ENCODE measurements around the gene PTGR3.

DNA sequence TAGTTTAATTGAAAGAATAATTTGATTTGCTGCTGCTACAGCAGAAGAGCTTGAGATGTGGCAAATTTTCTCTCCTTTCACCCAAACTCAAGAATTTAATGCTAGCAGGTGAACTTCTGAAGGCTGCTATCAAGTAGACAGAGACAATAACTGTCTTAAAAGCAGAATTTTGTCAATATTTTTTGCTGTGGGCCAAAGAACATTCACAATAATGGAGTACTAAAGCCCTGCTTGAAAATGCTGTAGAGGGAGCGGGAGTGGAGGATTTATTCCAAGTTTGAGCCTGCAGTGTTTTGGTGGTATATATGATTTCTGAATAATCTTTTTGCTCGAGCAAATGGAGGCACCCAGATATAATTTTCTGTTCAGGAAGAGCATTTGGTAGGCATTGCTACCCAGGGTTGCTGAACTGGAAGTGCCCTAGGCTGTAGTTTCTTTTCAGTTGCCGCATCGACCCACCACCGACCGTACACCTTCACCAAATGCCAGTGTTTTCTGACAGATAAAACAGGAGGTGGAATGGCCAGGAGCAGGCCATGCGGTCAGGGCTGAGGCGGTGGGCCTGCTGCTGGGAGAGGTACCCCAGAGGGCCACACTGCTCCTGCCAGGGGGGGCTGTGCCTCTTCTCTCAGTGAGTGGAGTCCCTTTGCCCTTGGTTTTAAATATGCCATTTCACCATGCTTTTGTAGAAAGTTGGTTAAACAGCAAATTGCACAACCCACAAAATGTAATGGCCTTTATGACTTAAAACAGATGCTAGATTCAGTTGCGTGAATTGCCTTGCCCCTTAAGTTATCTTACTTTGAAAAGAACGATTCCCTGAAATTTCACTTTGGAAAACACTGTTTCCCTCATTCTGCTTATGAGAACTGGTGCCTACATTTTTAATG is 38.0 kb upstream of the PTGR3 start:
- TF ChIP-seq KLF10 (tag by site-specific recombination; IDR thresholded peaks at IDR 0.05) (no peak), TCF7L2 (IDR thresholded peaks at IDR 0.05; ENCODE audit: borderline replicate concordance, low read depth, low read length) (no peak), ZBTB7A (tag by site-specific recombination; IDR thresholded peaks at IDR 0.05; ENCODE audit: low read depth) (no peak)
- TF ChIP-seq, protein P1, sequence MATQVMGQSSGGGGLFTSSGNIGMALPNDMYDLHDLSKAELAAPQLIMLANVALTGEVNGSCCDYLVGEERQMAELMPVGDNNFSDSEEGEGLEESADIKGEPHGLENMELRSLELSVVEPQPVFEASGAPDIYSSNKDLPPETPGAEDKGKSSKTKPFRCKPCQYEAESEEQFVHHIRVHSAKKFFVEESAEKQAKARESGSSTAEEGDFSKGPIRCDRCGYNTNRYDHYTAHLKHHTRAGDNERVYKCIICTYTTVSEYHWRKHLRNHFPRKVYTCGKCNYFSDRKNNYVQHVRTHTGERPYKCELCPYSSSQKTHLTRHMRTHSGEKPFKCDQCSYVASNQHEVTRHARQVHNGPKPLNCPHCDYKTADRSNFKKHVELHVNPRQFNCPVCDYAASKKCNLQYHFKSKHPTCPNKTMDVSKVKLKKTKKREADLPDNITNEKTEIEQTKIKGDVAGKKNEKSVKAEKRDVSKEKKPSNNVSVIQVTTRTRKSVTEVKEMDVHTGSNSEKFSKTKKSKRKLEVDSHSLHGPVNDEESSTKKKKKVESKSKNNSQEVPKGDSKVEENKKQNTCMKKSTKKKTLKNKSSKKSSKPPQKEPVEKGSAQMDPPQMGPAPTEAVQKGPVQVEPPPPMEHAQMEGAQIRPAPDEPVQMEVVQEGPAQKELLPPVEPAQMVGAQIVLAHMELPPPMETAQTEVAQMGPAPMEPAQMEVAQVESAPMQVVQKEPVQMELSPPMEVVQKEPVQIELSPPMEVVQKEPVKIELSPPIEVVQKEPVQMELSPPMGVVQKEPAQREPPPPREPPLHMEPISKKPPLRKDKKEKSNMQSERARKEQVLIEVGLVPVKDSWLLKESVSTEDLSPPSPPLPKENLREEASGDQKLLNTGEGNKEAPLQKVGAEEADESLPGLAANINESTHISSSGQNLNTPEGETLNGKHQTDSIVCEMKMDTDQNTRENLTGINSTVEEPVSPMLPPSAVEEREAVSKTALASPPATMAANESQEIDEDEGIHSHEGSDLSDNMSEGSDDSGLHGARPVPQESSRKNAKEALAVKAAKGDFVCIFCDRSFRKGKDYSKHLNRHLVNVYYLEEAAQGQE (tag by site-specific recombination; IDR thresholded peaks at IDR 0.05) = no peak
- TF ChIP-seq, protein P2, sequence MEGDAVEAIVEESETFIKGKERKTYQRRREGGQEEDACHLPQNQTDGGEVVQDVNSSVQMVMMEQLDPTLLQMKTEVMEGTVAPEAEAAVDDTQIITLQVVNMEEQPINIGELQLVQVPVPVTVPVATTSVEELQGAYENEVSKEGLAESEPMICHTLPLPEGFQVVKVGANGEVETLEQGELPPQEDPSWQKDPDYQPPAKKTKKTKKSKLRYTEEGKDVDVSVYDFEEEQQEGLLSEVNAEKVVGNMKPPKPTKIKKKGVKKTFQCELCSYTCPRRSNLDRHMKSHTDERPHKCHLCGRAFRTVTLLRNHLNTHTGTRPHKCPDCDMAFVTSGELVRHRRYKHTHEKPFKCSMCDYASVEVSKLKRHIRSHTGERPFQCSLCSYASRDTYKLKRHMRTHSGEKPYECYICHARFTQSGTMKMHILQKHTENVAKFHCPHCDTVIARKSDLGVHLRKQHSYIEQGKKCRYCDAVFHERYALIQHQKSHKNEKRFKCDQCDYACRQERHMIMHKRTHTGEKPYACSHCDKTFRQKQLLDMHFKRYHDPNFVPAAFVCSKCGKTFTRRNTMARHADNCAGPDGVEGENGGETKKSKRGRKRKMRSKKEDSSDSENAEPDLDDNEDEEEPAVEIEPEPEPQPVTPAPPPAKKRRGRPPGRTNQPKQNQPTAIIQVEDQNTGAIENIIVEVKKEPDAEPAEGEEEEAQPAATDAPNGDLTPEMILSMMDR (tag by site-specific recombination; IDR thresholded peaks at IDR 0.05) = 0 out of 2 replicates have a peak, but pooled peaks have one; percentile 7
